IPS DF 4.7 (cell line): ENCODE data around the gene UGT1A10.
"Not testable (repeated sequence)": the region's sequence is repeated elsewhere in the genome, so short reads cannot be mapped to it uniquely, and the experiment has no call there.

Experiments used
- DNase-seq: peaks from one replicate; pipeline ENCODE4 v3.0.0-alpha.2; 2013; ENCODE audit warnings: low spot score; ENCODE audit errors: extremely low read depth

The UGT1A10 gene

GRCh38 chr2:233636306-233636705 is at the start of gene UGT1A10:
Gene UGT1A10, plus strand, starts transcription at chr2:233636448. Its CDS starts 75 bp downstream, at chr2:233636523.
- DNase-seq = not testable (repeated sequence)

- DNase-seq = no peak
Observed at GRCh38 chr2:233588400-233588799, 47.8 kb upstream of the UGT1A10 start.

GRCh38 chr2:233592706-233593105 is 43.5 kb upstream of the UGT1A10 start:
- not testable (repeated sequence) for DNase-seq

GRCh38 chr2:233593201-233593600 is 43.0 kb upstream of the UGT1A10 start:
- DNase-seq = no peak

- DNase-seq = no peak
Observed at GRCh38 chr2:233597522-233597921, 38.7 kb upstream of the UGT1A10 start.

- no peak for DNase-seq
Observed at GRCh38 chr2:233598952-233599351, 37.3 kb upstream of the UGT1A10 start.

- DNase-seq = no peak
Observed at GRCh38 chr2:233600386-233600785, 35.9 kb upstream of the UGT1A10 start.

- DNase-seq = no peak
Observed at GRCh38 chr2:233602076-233602475, 34.2 kb upstream of the UGT1A10 start.

- no peak for DNase-seq
Observed at GRCh38 chr2:233603520-233603919, 32.7 kb upstream of the UGT1A10 start.

- DNase-seq = no peak
Observed at GRCh38 chr2:233604826-233605225, 31.4 kb upstream of the UGT1A10 start.

- DNase-seq = no peak
Observed at GRCh38 chr2:233605680-233606079, 30.6 kb upstream of the UGT1A10 start.

- DNase-seq = no peak
Observed at GRCh38 chr2:233611284-233611683, 25.0 kb upstream of the UGT1A10 start.

GRCh38 chr2:233617476-233617875 is 18.8 kb upstream of the UGT1A10 start, which contains the start of gene UGT1A8:
Gene UGT1A8, plus strand, starts transcription at chr2:233617633. Its CDS starts 75 bp downstream, at chr2:233617708.
- not testable (repeated sequence) for DNase-seq

- no peak for DNase-seq
Observed at GRCh38 chr2:233620204-233620603, 16.0 kb upstream of the UGT1A10 start.

- not testable (repeated sequence) for DNase-seq
Observed at GRCh38 chr2:233621863-233622262, 14.4 kb upstream of the UGT1A10 start.

GRCh38 chr2:233627331-233628025 is 8.8 kb upstream of the UGT1A10 start:
- no peak for DNase-seq

GRCh38 chr2:233638836-233639235 is 2.6 kb downstream of the UGT1A10 start:
- no peak for DNase-seq

GRCh38 chr2:233639860-233640259 is 3.6 kb downstream of the UGT1A10 start:
- no peak for DNase-seq

- DNase-seq = no peak
Observed at GRCh38 chr2:233643128-233643527, 6.9 kb downstream of the UGT1A10 start.

GRCh38 chr2:233646033-233646432 is 9.8 kb downstream of the UGT1A10 start:
- not testable (repeated sequence) for DNase-seq

GRCh38 chr2:233650981-233651380 is 14.7 kb downstream of the UGT1A10 start:
- DNase-seq = no peak

- no peak for DNase-seq
Observed at GRCh38 chr2:233651430-233651829, 15.2 kb downstream of the UGT1A10 start.

GRCh38 chr2:233654501-233654900 is 18.3 kb downstream of the UGT1A10 start:
- no peak for DNase-seq
